Body of pancreas (tissue), 4 donors: Measurements from ENCODE around the gene CCDC117.

Experiments
- CTCF ChIP-seq, 7 experiments: fragments of 450-650 bp in 4 of 7; fragments of 200-600 bp in 3 of 7; sonication (generic) in 3 of 7; IDR thresholded peaks; one replicate each; pipeline ENCODE4 v1.5.1; 2016 to 2019; ENCODE audit warnings: antibody characterized with exemption in 7 of 7
- POLR2A ChIP-seq, 3 donors: fragments of 450-650 bp; IDR thresholded peaks; one replicate each; pipeline ENCODE4 v1.6.1; 2016; ENCODE audit warnings: antibody characterized with exemption in 3 of 3, mild to moderate bottlenecking in 2 of 3

DNA sequence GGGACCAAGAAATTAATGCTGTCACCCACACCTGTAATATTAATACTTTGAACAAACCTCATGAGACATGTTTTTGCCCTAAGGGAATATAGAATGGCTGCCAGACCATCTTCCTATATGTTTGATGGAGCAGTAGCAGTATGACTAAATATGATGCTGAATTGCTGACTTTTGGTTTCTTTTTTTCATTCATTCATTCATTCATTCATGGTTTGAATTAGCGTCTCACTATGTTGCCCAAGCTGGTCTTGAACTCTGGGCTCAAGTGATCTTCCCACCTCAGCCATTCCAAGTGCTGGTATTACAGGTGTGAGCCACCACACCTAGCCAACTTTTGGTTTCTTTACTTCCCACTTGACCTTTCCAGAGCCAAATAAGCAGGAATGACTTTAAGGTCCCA, 7.8 kb downstream of the CCDC117 start:
- no peak for TF ChIP-seq CTCF (IDR thresholded peaks at IDR 0.05)
- no peak for TF ChIP-seq POLR2A (IDR thresholded peaks at IDR 0.05)
